HEK293 (cell line): ENCODE results near the gene ABCG4.

Source experiments
- ZNF366 ChIP-seq: fragments of 450-650 bp; formaldehyde crosslinking; conservative IDR thresholded peaks from 2 replicates; pipeline ENCODE4 v1.5.1; 2016; ENCODE audit warnings: missing biosample characterization, missing genetic modification characterization
- ZNF530 ChIP-seq: fragments of 450-650 bp; formaldehyde crosslinking; IDR thresholded peaks from 2 replicates; pipeline ENCODE4 v1.5.1; 2016; ENCODE audit warnings: low read depth, missing biosample characterization, missing genetic modification characterization
- TF ChIP-seq, protein P1 (sequence below): fragments of 450-650 bp; formaldehyde crosslinking; IDR thresholded peaks from 2 replicates; pipeline ENCODE4 v1.5.1; 2016; ENCODE audit warnings: missing biosample characterization, missing genetic modification characterization

DNA sequence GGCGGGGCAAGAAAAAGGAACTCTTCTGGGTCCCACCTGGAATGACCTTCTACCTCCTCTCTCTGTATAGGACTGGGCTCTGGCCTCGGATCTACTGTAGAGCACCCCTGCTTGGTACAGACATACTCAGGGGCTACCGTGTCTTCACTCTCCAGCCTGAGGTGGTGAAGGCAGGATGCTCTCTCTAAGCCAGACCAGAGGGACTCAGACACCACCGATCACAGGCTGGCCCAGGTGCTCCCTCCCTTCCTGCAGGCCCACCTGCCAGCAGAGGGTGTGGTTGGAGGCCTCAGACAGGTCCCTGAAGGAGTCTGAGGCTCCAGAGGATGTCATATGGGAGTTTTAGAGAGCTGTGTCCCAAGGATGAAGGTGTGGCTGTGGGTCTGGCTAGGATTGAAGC, 40.5 kb downstream of the ABCG4 start:
- TF ChIP-seq ZNF366 (tag by site-specific recombination) (no peak), ZNF530 (no peak)
- TF ChIP-seq, protein P1, sequence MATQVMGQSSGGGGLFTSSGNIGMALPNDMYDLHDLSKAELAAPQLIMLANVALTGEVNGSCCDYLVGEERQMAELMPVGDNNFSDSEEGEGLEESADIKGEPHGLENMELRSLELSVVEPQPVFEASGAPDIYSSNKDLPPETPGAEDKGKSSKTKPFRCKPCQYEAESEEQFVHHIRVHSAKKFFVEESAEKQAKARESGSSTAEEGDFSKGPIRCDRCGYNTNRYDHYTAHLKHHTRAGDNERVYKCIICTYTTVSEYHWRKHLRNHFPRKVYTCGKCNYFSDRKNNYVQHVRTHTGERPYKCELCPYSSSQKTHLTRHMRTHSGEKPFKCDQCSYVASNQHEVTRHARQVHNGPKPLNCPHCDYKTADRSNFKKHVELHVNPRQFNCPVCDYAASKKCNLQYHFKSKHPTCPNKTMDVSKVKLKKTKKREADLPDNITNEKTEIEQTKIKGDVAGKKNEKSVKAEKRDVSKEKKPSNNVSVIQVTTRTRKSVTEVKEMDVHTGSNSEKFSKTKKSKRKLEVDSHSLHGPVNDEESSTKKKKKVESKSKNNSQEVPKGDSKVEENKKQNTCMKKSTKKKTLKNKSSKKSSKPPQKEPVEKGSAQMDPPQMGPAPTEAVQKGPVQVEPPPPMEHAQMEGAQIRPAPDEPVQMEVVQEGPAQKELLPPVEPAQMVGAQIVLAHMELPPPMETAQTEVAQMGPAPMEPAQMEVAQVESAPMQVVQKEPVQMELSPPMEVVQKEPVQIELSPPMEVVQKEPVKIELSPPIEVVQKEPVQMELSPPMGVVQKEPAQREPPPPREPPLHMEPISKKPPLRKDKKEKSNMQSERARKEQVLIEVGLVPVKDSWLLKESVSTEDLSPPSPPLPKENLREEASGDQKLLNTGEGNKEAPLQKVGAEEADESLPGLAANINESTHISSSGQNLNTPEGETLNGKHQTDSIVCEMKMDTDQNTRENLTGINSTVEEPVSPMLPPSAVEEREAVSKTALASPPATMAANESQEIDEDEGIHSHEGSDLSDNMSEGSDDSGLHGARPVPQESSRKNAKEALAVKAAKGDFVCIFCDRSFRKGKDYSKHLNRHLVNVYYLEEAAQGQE, result no peak
